ENCODE measurements around the gene SCTR.

The SCTR gene

DNA sequence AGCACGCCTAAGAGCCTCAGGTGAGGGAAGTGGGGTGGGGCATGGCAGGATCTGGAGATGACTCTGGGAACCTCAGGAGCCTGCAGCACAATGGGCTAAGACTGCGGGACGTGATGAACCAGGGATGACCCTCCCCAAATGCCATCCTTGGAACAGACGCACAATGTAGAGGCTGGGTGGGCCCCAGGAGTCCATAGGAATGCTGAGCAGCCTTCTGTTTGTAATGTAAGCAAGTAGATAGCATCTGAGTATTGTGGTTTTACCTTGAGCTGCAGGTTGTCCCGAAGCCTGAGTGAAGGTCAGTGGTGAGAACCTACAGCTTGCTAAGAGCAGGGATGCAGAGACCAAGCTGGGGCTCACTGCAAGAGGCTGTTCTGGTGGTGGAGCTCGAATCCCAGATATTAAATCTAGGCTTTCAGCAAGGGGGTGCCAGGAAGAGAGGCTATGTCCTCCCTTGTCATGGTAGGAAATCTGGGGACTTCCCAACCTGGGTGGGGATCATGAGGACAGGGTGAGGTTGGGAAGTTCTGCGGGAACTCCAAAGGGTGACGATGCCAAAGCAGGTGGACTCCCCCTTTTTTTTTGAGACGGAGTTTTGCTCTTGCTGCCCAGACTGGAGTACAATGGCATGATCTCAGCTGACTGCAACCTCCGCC lies 5.8 kb downstream of the SCTR start:
- H3K27ac ChIP-seq, result no peak overlapping the region
- no peaks in the 10 kb centered on the region for H3K4me1 ChIP-seq
- H3K4me3 ChIP-seq, result no peak overlapping the region
- H3K4me2 ChIP-seq, result no peak overlapping the region
- H3K36me3 ChIP-seq, result no peaks in the 10 kb centered on the region
- H4K20me1 ChIP-seq, result no peaks in the 10 kb centered on the region
- TF ChIP-seq Cebpa-rat (IDR thresholded peaks at IDR 0.05), result no peak
- no peaks in the 10 kb centered on the region for H3K27me3 ChIP-seq
- H3K9ac ChIP-seq, result no peak overlapping the region
- H3K9me3 ChIP-seq (replicated peaks in 1 of 11), result peaks cover 0 to 7% (median 0%) of the 10 kb centered on the region in 11 experiments; a peak in 2 of 22 replicates

- no peaks in the 10 kb centered on the region for H3K27me3 ChIP-seq
- H4K20me1 ChIP-seq, result no peaks in the 10 kb centered on the region
- H3K9ac ChIP-seq, result no peak overlapping the region
- H3K36me3 ChIP-seq, result no peaks in the 10 kb centered on the region
- no peak overlapping the region for H3K4me3 ChIP-seq
- peaks cover 0 to 7% (median 0%) of the 10 kb centered on the region in 11 experiments; a peak in 2 of 22 replicates for H3K9me3 ChIP-seq (replicated peaks in 1 of 11)
- H3K27ac ChIP-seq, result no peak overlapping the region
- no peak for TF ChIP-seq Cebpa-rat (IDR thresholded peaks at IDR 0.05)
- no peaks in the 10 kb centered on the region for H3K4me1 ChIP-seq
- H3K4me2 ChIP-seq, result no peak overlapping the region
Measured at GRCh38 chr2:119517433-119517832, 6.8 kb downstream of the SCTR start.

GRCh38 chr2:119516121-119516520 lies 8.2 kb downstream of the SCTR start:
- no peak for TF ChIP-seq Cebpa-rat (IDR thresholded peaks at IDR 0.05)
- Histone ChIP-seq H3K9me3 (replicated peaks in 1 of 11) (peaks cover 0 to 7% (median 0%) of the 10 kb centered on the region in 11 experiments; a peak in 2 of 22 replicates), H3K36me3 (no peaks in the 10 kb centered on the region), H3K9ac (no peak overlapping the region), H3K4me3 (no peak overlapping the region), H3K27me3 (no peaks in the 10 kb centered on the region), H3K4me1 (no peaks in the 10 kb centered on the region), H4K20me1 (no peaks in the 10 kb centered on the region), H3K4me2 (no peak overlapping the region), H3K27ac (no peak overlapping the region)

- no peak for TF ChIP-seq Cebpa-rat (IDR thresholded peaks at IDR 0.05)
- Histone ChIP-seq H3K9ac (no peak overlapping the region), H3K4me1 (no peaks in the 10 kb centered on the region), H3K9me3 (replicated peaks in 1 of 11) (peaks cover 0 to 7% (median 0%) of the 10 kb centered on the region in 11 experiments; a peak in 2 of 22 replicates), H3K27me3 (no peaks in the 10 kb centered on the region), H3K27ac (no peak overlapping the region), H3K4me2 (no peak overlapping the region), H3K4me3 (no peak overlapping the region), H3K36me3 (no peaks in the 10 kb centered on the region), H4K20me1 (no peaks in the 10 kb centered on the region)
Measured at GRCh38 chr2:119513832-119514231, 10.5 kb downstream of the SCTR start.

- no peak overlapping the region for H3K27ac ChIP-seq
- no peaks in the 10 kb centered on the region for H3K4me1 ChIP-seq
- no peak overlapping the region for H3K9ac ChIP-seq
- no peak for TF ChIP-seq Cebpa-rat (IDR thresholded peaks at IDR 0.05)
- no peaks in the 10 kb centered on the region for H3K36me3 ChIP-seq
- H4K20me1 ChIP-seq, result no peaks in the 10 kb centered on the region
- H3K27me3 ChIP-seq, result no peaks in the 10 kb centered on the region
- no peak overlapping the region for H3K4me3 ChIP-seq
- no peak overlapping the region for H3K4me2 ChIP-seq
- peaks cover 0 to under 1% (median 0%) of the 10 kb centered on the region in 11 experiments; a peak in 1 of 22 replicates for H3K9me3 ChIP-seq (replicated peaks in 1 of 11)
Measured at GRCh38 chr2:119512946-119513345, 11.3 kb downstream of the SCTR start.

DNA sequence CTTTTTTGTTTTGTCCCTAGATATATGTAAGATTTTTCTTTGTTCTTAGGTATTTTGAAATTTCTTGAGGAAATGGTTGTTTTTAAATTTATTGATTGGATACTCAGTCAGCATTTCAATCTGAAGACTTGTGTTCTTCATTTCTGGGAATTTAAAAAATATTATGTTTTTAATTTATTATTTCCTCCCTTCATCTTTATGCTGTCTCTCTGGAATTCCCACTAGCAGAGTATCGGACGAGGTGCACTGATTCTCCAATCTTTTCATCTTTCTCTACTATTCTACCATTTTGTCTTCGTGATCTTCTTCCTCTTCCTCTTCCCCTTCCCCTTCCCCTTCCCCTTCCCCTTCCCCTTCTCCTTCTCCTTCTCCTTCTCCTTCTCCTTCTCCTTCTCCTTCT lies 12.3 kb downstream of the SCTR start:
- Histone ChIP-seq H3K4me3 (no peak overlapping the region), H3K27me3 (no peaks in the 10 kb centered on the region), H3K9me3 (replicated peaks in 1 of 11) (no peaks in the 10 kb centered on the region; a peak in 1 of 22 replicates), H4K20me1 (no peaks in the 10 kb centered on the region), H3K36me3 (no peaks in the 10 kb centered on the region), H3K9ac (no peak overlapping the region), H3K27ac (no peak overlapping the region), H3K4me1 (no peaks in the 10 kb centered on the region), H3K4me2 (no peak overlapping the region)
- TF ChIP-seq Cebpa-rat (IDR thresholded peaks at IDR 0.05), result no peak

DNA sequence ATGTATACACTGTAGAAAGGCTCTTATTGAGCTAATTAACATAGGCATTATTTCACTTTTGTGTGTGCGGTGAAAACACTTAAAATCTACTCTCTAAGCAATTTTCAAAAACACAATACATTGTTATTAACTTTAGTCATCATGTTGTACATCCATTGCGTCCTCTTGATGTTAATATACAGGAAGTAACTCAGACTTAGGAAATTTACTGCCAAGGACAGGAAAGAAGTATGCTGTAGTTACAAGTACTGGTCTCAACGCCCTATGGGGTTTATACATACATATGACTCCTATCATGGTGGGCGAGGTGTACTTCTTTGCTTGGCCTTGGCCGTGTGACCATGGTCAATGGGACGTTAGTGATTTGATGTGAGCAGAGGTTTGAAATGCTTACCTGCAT lies 15.5 kb downstream of the SCTR start:
- Histone ChIP-seq H3K27ac (no peak overlapping the region), H3K27me3 (no peaks in the 10 kb centered on the region), H3K9ac (no peak overlapping the region), H3K4me3 (no peak overlapping the region), H3K4me1 (no peaks in the 10 kb centered on the region), H3K36me3 (no peaks in the 10 kb centered on the region), H3K4me2 (no peak overlapping the region), H4K20me1 (no peaks in the 10 kb centered on the region), H3K9me3 (replicated peaks in 1 of 11) (peaks cover 0 to 6% (median 0%) of the 10 kb centered on the region in 11 experiments; a peak in 2 of 22 replicates)
- no peak for TF ChIP-seq Cebpa-rat (IDR thresholded peaks at IDR 0.05)

DNA sequence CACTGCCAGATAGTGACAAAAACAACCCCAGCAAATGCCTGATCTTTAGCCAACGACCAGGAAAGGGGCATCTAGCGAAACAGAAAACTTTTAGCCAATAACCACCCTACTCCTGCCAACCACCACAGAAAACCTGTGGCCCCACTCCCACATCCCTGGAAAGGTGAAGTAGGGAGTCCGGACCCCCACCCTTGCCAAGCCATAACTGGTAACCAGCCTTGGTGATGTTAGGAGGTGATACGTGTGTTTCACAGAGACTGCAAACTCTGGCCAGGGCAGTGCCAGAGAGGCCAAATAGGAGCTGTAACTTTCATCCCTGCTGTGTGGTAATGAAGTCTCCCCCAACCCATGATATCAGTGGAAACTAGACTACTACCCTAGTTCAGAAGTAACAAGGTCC lies 27.6 kb downstream of the SCTR start:
- Histone ChIP-seq H3K9ac (no peak overlapping the region), H3K4me2 (no peak overlapping the region), H3K36me3 (no peaks in the 10 kb centered on the region), H4K20me1 (no peaks in the 10 kb centered on the region), H3K4me1 (no peaks in the 10 kb centered on the region), H3K4me3 (no peak overlapping the region), H3K9me3 (replicated peaks in 1 of 11) (peaks cover 19 to 32% (median 24%) of the 10 kb centered on the region in 11 experiments), H3K27me3 (no peaks in the 10 kb centered on the region), H3K27ac (no peak overlapping the region)
- TF ChIP-seq Cebpa-rat (IDR thresholded peaks at IDR 0.05), result no peak

- no peaks in the 10 kb centered on the region for H3K36me3 ChIP-seq
- no peak overlapping the region for H3K4me3 ChIP-seq
- H3K27ac ChIP-seq, result no peak overlapping the region
- H3K27me3 ChIP-seq, result no peaks in the 10 kb centered on the region
- H4K20me1 ChIP-seq, result no peaks in the 10 kb centered on the region
- no peak for TF ChIP-seq Cebpa-rat (IDR thresholded peaks at IDR 0.05)
- no peak overlapping the region for H3K9ac ChIP-seq
- peaks cover 15 to 24% (median 20%) of the 10 kb centered on the region in 11 experiments for H3K9me3 ChIP-seq (replicated peaks in 1 of 11)
- H3K4me1 ChIP-seq, result no peaks in the 10 kb centered on the region
- no peak overlapping the region for H3K4me2 ChIP-seq
Measured at GRCh38 chr2:119495948-119496347, 28.3 kb downstream of the SCTR start.

DNA sequence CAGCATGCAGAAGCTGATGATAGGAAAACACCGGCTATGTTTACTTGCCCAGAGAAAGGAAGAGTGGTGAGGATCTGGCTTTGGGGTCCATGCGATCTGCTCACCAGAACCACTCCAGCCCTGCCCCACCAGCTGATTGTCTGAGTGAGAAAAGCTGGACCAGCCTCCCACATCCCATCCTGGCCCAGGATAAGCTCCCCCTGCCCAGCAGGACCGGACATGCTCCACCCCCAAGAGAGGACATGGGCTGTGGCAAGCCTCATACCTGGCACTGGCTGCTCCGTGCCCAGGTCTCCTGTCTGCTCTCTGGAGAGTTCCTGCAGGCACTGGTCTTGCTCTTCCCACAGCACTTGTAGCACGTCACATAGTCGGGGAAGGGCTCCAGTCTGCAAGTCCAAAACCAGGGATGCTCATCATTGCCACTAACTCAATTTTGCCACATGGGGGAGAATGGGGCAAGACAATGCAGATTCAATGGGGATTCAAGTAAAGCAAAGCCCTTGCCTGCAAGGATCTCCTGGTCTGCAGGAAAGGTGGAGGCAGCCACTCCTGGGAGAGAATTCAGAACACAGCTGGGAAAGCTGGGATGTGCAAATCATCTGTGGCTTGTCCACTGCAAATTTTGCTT lies 30.0 kb downstream of the SCTR start:
- Histone ChIP-seq H3K36me3 (no peaks in the 10 kb centered on the region), H3K9ac (no peak overlapping the region), H4K20me1 (no peaks in the 10 kb centered on the region), H3K4me1 (no peaks in the 10 kb centered on the region), H3K4me2 (no peak overlapping the region), H3K27ac (no peak overlapping the region), H3K9me3 (replicated peaks in 1 of 11) (peaks cover under 1 to 9% (median 4%) of the 10 kb centered on the region in 11 experiments; a peak in 17 of 22 replicates), H3K4me3 (no peak overlapping the region), H3K27me3 (no peaks in the 10 kb centered on the region)
- no peak for TF ChIP-seq Cebpa-rat (IDR thresholded peaks at IDR 0.05)
